Stimulated activated CD8-positive, alpha-beta memory T cell treated with anti-CD3 and anti-CD28 coated beads, Interleukin-7, amount 100 ng/mL, for 48 hours (primary cell): ENCODE measurements around the gene COL6A1.

Experiments
- DNase-seq, 2 donors: peaks; one replicate each; pipeline ENCODE4 v3.0.0-alpha.2; 2020; ENCODE audit warnings: low read depth in 1 of 2; ENCODE audit errors: extremely low read depth in 1 of 2

The COL6A1 gene

GRCh38 chr21:46022551-46023525 is 41.3 kb downstream of the COL6A1 start:
- no peak for DNase-seq

GRCh38 chr21:46023555-46023954 is 42.0 kb downstream of the COL6A1 start:
- DNase-seq = no peak

DNA sequence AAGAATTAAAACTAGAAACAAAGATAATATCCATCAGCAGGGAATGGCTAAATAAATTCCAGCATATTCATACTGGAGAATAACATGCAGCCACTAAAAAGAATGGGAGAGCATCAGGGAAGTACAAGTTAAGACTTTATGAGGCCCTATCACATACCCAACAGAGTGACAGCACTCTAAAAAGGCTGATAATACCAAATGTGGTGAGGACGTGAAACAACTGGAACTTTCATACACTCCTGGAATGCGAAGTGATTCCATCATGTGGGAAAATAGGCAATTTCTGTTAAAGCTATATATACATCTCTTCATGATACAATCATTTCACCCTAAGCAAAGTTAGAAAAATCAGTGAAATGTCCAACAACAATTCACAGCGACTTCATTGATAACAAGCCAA is 42.6 kb downstream of the COL6A1 start:
- no peak for DNase-seq

- no peak for DNase-seq
Observed at GRCh38 chr21:46025113-46025770, 43.7 kb downstream of the COL6A1 start.

DNA sequence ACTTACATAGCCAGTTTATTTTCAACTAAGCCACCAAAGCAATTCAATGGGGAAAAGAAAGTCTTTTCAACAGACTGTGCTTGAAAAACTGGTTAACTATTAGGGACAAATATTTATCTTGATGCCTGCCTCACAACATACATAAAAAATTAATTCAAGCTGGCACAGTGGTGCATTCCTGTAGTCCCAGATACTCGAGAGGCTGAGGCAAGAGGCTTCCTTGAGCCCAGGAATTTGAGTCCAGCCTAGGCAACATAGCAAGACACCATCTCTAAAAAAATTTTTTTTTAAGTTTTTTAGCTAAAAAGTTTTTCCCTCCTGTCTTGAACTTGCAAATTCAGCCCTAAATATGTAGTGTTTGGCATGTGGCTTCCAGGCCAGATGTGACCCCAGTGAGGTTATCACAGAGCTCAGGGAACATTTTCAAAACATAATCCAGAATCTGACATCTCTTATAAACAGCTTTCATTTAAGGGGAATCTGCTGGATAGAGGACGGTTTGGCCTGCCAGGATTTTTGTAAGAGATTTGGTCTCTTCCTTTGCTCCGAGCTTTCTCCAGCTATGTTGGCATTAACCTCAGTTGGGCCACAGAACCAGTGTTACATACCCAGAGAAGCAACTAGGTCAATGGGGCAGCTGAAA is 46.4 kb downstream of the COL6A1 start:
- no peak for DNase-seq

DNA sequence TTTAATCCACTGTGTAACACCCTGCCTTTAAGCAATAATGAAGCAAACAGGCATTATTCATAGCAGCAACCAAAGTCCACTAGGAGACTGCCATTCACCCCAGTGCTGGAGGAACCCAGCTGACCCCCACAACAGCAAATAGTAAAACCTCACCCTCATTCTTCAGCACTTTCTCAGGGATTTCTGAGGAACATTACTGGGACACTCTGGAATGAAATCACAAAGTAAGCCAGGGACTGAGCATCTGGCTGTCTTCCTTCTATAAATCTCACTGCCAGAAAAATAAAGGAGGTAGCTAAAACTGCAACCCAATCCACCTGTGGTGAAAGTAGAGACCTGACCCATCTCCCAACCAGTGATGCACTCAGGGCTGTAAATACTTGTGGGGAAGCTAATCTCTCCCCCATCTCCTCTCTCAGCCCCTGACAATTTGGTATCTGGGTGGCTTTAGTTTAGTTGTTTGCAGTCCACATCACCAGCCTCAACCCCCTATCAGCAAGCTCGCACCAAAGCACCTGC is 47.1 kb downstream of the COL6A1 start:
- no peak for DNase-seq

- no peak for DNase-seq
Observed at GRCh38 chr21:46029186-46029924, 47.8 kb downstream of the COL6A1 start.

GRCh38 chr21:46031484-46031883 is 49.9 kb downstream of the COL6A1 start:
- no peak for DNase-seq

DNA sequence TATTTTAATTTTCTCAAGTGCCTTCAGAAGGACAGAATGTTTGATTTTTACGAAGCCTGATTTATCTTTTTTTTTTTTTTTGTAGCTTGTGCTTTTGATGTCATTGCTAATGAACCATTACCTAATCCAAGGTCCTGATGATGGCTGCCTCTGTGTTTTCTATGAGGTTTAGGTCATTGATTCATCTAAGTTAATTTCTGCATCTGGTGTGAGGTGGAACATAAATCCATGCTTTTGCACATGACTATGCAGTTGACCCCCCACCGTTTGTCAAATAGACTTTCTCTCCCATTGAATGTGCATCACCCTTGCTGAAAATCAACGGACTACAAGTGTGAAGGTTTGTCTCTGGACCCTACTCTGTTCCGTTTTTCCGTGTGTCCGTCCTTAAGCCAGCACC is 50.5 kb downstream of the COL6A1 start:
- DNase-seq = no peak

- DNase-seq = no peak
Observed at GRCh38 chr21:46033410-46034400, 52.1 kb downstream of the COL6A1 start.

DNA sequence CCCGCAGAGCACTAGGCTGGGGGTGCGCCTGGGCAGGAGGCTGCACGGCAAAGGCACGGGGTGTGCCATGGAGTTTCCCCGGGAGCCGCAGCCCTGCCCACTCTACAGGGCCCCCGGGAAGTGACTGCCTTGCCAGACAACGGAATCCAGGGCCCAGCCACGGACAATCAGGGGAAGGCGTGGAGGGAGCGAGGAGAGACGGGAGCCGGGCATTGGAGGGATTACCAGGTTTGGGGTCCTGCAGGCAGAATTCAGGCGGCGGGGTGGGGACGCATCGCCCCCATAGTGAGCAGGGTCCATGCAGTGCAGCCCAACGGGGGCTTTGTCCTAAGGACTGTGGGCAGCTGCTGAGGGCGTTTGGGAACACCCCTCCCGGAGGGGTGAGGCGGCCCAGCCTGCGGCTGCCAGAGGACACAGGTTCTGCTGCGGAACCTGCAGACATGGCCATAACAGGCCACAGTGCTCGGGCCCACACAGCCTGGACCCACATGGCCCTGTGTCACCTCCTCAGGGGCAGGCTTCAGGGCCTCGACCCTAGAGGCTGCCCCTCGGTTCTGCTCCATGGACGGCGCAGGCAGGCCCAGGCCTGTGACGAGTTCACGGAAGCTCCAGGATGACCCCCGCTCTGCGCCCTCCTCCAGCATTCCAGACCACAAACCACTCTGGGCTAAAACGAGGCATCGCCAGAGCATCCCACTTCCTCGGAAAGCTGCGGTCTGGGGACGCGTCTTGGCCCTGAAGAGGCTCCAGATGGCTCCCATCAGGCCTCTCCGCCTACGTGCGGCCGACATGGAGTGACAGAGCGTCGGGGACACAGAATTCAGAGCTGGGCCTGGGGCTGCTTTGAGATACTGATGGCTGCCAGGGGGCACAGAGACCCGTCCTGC is 54.5 kb downstream of the COL6A1 start:
- no peak for DNase-seq

DNA sequence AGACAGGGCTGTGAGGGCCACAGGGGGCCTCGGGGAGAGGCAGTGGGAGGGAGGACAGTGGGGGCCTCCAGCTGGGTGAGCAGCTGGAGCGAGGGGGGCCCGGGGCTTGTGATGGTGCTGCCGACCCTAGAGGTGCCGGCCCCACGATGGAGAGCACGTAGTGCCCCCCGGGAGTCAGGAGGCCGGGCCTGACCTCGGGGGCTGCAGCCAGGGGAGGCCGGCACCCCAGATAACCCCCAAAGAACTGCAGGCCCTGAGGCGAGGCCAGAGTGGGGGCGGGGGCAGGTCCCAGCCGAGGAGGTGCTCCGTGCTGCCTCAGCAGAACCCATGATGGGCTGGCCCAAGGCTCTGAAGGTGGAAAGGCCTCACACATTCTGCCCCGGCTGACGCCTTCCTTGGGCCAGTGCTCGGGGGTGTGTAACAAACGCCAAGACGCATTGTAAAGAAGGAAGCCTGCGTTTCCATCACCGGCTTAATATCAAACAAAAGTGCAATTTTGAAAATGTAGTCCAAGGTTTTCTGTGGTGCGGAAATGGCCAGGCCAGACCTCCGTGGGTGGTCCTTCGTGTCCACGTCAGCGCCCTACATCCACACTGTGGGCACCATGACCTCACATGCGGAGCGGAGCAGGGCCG is 55.2 kb downstream of the COL6A1 start:
- DNase-seq = no peak

GRCh38 chr21:46037331-46038325 is 56.1 kb downstream of the COL6A1 start:
- no peak for DNase-seq

- no peak for DNase-seq
Observed at GRCh38 chr21:46038341-46038829, 56.8 kb downstream of the COL6A1 start.

DNA sequence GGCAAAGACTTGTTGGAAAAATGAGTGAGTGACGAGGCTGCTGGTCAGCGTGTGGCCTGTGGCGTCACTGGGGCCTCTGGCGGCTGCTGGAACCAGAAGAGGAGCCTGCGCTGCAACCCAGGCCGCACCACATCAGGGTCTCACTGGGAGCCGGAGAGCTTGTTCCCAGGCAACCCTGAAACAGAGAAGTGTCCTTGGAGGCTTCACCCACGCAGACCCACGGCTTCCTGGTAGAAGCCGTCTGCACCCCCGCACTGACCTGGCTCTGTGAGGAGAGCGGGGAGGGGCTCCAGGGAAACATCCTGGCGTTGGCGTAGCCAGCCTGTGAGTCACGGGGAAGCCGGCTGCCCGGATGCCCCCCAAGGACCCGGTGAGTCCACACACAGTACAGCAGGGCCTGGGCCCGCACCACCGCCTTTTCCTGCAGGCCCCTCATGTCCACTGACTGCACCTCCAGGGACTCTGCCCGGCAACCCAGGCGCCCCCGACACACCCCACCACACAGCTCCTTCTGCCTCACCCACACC is 57.4 kb downstream of the COL6A1 start:
- no peak for DNase-seq

GRCh38 chr21:46039891-46040660 is 58.5 kb downstream of the COL6A1 start:
- no peak for DNase-seq
